Activated CD4-positive, alpha-beta T cell treated with anti-CD3 and anti-CD28 coated beads, Interleukin-2, amount 50 U/mL, for 24 hours (primary cell): ENCODE measurements around the gene GPC4.

Experiments used
- DNase-seq, 2 donors: peaks; one replicate each; pipeline ENCODE4 v3.0.0-alpha.2; 2020; ENCODE audit warnings: low read depth in 1 of 2, low spot score in 1 of 2

Gene GPC4

DNA sequence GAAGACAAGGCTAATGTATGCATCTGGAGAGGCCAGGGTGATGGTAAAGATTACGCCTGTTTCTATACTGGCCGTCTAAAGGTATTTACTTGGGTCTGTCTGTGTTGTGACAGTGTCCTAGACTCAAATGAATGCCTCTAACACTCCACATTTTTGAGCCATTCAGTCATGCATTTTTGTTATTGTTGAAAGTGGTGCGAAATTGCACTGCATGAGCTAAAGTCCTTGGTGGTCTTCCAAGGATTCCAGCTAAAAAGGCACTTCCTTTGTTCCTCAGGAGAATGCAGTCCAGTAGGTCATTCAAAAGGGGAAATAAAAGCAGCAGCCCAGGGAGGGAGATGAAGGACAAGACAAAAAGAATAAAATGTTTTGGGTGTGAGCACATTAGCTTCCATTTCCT, 3.0 kb downstream of the GPC4 start:
- no peak for DNase-seq

DNA sequence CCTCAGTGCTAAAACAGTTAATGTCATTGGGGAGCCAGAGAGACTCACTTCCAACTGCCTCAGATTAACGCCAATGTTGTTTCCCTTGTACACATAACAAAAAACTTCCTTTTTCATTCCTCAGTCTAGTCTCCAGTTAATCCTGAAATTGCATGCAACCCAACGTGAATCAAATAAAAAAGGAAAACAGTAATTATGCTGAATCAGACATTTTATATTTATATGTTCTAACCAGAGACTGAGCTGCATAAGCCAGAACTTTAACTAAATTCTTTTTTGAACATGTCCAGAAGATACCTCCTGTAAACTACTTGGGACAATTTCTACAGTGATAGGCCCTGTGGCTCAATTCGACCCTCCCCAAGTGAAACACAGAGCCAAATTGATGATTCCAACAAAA, 4.7 kb downstream of the GPC4 start:
- no peak for DNase-seq

DNA sequence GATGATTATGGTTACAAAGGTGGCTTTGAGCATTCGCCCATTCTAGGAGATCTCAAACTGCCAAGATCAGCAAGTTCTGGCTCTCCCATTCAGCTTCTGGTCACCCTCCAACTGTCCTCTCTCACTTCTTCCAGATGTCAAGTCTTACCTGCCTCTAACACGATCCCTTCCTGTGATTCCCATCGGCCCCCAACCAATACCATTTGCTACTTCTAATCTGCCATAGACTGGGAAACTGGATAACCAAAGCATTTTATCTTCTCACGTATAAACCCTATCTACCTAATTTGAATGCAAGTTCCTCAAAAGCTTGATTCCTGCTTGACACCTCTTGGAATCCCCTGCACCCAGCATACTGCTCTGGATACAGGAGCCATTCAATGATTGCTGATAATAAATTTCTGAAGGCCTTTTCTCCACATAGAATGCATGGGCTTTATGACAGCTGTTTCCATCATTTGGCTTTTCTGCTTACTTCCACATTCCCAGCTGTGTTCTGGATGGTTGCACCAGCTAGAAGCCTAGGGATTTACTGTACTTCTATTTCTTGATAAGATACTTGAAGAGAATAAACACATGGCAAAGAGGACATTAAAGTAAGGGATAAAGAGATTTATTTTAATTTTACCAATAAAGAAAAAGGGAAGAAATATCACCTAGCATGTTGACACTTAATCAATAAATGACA, 9.6 kb downstream of the GPC4 start:
- no peak for DNase-seq

DNA sequence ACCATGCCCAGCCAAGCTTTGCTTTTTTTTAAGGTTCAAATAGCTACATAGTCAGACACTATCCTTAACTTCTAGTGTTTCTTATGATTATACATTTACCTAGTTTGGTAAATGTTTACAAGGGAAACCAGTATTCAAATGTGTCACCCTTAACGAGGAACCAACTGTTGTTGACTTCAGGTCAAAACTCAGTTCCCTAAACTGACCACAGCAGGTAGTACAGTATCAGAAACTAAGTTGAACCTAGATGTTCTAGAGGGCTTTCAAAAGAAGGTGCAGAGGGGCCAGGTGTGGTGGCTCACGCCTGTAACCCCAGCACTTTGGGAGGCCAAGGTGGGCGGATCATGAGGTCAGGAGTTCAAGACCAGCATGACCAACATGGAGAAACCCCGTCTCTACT, 11.3 kb downstream of the GPC4 start:
- no peak for DNase-seq

DNA sequence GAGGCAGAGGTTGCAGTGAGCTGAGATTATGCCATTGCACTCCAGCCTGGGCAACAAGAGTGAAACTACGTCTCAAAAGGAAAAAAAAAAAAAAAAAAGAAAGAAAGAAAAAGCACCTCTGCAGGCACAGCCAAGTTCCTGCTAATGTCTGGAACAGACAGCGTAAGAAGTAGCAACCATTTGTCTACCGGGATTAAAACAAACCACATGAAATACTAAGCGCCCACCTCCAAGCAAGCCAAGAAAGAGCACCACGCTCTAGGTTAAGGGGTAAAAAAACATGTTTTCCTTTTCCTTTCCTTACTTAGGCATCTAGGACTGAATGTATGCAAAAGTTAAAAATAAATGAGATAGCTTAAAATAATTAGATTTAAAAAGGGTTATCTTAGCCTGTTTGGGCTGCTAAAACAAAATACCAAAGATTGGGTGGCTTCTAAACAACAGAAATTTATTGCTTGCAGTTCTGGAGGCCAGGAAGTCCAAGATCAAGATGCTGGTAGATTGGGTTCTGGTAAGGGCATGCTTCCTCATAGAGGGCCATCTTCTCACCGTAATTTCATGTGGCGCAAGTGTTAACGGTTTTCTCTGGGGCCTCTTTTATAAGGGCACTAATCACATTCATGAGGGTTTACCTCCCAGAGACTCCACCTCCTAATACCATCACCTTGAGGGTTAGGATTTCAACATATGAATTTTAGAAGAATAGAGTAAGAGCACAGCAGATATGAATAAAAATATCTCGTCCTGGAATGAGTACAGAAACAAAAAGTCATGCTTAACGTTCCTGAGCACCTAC, 12.3 kb downstream of the GPC4 start:
- DNase-seq, result no peak

DNA sequence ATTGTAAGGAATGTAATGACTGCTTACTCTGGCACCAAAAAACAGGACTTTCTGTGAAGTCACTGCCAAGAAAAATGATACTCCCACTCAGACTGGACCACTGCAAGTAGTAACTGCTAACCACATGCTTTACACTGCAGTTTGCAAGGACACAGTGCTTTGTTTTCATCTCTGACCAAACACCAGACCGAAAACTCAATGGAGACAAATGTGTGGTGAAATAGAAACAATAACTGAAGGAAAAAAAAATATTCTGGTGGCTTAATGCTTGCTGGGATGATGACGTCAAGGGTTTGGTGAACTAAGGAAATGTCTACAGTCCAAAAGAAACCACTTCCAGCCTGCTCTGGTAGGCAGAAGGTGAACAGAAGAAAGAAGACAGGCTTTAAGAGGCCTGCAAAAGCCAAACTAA, 13.2 kb downstream of the GPC4 start:
- DNase-seq, result no peak

DNA sequence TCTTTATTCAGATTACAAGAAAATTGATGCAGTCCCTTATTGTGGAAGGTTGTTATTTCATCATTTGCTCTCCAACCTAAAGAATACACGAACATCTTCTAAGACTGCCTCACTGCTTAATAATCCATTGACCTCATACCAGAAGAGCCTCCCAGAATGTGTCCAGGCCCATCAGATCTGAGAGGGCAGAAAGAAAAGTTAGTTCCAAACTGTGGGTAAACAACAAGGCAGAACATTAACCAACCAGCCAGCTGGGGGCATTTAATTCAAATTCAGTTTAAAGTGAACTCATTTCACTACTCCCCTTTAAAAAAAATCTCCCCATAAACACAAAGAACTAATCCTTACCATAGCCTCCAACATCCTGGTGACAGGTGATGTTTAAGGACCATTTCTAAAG, 13.8 kb downstream of the GPC4 start:
- DNase-seq, result no peak

DNA sequence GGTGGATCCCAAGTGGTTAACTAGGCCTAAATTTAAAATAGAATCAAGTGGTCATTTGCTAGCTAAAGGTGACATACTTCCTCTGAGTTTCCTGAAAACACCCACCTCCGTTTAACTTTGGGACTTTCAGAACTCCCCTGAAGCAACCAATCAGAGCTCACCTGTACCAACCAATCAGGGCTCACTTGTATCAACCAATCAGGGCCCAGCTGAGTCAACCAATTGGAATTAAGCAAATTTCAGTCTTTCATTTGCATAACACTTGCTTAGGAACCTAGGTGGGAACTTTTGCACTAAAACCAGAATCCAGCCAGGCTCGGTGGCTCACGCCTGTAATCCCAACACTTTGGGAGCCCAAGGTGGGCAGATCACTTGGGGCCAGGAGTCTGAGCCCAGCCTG, 15.9 kb downstream of the GPC4 start:
- no peak for DNase-seq

DNA sequence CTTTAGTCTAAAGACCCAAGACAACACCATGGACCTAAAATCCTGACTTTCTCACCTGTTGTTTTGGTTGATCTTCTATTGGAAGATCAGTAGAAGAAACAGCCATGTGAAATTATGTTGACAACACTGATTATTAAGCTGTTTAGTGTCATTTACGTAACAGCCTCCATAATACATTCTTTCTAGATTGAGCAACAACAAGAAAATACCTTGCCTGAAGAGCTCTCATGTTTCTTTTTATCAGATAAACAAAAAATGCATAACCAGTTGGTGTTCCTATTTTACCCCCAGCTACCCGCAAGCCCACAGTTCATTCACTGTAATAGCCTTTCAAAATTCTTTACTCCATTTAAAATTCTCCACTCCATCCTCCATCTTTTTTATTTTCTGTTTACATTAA, 20.5 kb downstream of the GPC4 start:
- DNase-seq, result no peak

DNA sequence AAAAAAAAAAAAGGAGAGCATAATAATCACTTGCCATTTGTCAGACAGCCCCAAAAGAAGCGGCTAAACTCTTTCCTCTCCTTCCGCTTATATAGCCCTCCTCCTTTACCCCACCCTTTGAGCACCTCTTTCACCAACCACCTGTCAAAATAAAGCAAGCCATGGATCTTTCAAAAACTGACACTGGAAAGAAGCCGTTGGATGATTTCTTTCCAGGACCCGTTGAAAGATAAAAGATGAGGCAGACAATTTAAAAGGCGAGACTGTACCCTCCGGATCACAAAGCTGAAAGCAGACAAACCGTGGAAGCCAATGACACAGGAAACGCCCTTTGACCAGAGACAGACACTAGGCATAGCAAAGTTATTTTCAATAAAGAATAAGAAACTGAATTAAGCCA, 22.6 kb downstream of the GPC4 start:
- no peak for DNase-seq

DNA sequence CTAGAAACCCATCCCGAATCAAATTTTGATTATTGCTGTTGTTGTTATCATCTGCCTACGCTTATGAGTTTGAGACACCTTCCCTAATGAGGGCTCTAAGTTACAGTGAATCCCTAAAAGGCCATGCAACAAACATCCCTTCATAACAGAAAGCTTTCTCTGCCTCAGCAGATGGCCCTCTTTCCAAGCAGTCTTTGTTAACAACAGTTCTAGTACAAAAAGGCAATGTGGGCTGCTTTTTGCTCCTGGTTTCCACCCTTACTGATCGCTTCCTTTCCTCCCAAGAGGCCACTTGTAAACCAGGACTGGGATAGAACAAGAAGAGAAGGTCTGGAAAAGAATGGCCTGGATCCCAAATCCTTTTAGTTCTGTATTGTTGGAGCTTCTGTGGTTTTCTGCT, 24.2 kb downstream of the GPC4 start:
- no peak for DNase-seq

DNA sequence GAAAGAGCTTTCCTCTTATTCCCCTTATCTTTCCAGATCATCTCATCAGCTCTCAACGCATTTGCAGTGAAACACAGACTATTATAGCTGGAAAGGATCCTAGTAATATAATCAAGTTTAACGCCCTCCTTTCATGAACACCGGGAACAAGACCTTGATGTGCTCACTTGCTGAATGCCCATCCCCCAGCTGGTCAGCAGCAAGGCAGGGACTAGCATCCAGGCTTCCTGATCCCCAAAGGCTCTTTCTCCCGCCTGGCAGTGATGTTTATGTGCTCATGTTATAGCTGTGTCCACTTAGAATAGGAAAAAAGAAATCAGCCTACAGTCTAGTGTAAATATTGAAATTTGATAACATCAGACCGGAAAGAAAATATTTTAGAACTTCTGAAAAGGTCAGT, 24.6 kb downstream of the GPC4 start:
- DNase-seq, result no peak

DNA sequence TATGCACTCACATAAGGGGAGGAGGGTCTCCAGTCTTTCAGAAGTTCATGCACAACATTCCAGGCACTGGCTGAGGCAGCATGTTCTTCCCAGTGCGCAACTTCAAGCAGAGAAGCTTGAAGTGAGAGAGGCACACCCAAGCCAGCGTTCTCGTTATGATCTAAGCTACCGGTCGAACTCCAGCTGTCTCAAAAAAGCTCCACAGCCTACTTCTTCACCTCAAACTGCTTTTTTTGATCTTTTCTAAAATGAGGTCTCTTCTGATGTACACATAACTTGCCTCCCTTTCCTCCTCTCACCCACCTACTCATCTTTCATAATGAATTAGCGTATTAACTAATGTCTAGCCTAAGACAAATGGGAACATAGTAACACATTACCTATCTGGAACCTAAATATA, 25.3 kb downstream of the GPC4 start:
- DNase-seq, result no peak

DNA sequence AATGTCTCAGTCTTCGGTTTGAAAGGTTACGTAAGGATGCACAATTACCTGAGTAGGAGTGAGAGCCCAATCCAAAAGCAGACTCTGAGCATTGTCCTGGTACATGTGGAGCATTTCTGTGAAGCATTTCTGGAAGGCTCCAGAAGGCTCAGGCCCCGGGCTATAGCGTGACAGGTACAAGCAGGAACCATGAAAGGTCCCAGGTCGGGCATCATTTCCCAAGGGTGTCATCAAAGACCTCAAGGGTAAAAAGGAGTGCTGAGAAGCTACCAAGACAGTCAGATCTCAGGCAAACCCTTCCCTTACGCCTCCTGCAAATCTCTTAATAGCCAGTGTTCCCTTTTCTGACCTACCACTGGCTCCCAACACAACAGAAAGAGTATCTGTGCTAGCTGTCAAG, 30.8 kb downstream of the GPC4 start:
- no peak for DNase-seq

DNA sequence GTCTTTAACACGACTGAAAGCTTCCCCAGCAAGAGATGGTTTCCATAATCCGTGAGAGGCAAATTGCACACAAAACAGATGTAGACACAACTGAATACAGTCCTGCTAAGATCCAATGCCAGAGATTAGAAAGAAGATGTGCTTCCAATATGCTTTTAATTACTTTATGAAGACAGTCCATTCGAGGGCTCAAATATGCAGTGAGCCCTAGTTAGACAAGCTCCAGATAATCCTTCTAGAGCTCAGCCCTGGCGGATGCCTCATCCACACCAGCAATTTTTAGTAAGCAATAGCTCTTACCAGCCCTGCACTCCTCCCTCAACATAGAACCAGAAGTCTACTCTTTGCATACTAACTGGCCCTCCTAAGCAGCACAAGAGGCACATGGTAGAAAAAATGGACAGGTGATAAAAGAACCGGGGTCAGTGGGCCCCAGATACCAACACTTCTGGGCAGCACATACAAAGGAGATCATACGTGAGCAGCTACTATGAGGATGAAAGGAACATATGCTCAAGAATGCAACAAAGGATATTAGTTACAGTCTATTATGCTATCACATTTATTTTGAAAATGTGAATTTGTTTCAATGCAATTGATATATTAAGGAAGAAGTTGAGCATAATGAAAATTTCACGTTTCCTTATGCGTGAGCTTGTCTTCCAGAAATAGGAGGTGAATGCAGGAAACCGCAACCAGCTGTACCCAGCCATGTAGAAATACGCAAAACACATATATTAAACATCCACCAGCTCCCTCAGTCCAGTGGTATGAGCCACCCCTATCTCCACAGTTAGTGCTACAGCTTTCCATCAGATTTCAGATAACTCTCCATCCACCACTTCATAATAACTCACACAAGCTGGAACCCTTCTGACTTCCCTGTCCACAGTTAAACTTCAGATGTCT, 34.3 kb downstream of the GPC4 start:
- no peak for DNase-seq

DNA sequence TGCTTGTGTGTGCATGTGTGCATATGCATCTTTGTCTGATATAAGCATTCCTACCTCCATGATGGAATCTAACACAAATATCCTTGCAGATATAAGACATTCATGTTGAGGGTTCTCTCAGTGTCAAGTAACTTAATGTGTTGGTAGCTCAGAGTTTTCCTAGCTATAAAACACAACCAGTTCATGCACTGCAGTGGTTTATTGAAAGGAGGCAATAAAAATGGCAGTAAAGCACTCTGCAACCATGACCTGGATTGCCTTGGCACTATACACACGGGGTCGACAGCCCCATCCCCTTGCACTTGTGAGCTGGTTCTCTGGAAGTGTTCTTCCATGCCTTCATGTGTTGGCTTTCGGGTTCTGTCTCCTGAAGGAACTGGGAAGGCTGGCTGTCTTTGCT, 38.9 kb downstream of the GPC4 start:
- no peak for DNase-seq

DNA sequence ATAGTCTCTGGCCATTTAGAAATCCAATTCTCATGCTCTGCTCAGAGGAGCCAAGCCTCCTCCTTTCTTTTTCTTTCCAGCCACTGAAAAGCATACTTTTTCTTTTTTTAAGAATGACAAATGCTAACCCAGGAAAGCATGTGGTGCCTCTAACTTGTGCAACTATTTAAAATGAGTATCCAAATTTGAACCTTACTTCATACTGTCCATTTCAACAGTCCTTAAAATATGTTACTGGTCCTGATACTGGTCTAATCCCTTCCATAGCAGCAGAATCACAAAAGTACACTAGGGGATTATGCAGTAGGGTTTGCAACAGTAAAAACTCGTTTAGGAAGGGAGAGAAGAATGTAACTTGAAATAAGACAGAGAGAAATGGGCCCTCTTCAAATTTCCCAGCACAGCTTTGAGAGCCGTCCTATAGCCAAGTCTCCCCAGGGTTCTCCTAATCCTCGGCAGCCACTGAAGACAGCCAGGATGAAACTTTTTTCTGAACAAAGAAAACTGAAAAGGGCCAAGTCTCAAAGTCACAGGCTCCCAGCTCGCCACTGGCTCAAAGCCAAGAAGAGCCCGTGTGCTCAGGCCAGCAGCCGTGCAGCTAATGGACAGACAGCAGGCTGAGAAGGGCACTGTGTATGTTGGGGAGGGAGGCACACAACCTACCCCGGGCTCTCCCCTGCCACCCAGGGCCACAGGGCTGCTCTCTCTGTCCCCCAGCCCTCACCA, 39.5 kb downstream of the GPC4 start:
- DNase-seq, result no peak

DNA sequence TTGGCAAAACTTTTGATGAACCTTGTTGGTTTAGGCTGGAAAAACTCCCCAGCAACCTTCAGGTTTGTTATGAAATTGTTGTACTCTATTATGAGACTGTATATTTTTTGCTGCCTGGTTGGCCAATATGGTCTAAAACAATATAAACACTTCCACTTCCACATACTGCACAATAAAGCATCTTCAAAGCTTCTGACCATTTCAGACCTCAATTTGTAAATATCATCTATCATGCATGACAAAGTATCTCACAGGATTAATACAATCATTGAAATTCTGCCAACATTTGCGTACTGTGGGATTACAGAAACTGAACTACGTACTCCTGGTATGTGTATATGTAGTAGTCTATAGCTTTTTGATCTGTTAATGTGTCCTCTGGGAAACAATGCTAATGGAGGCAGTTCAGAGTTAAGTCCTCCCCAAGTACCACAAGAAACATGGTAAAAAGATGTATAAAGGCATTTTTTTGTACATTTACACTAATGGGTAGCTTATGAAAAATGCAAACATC, 40.4 kb downstream of the GPC4 start:
- no peak for DNase-seq

DNA sequence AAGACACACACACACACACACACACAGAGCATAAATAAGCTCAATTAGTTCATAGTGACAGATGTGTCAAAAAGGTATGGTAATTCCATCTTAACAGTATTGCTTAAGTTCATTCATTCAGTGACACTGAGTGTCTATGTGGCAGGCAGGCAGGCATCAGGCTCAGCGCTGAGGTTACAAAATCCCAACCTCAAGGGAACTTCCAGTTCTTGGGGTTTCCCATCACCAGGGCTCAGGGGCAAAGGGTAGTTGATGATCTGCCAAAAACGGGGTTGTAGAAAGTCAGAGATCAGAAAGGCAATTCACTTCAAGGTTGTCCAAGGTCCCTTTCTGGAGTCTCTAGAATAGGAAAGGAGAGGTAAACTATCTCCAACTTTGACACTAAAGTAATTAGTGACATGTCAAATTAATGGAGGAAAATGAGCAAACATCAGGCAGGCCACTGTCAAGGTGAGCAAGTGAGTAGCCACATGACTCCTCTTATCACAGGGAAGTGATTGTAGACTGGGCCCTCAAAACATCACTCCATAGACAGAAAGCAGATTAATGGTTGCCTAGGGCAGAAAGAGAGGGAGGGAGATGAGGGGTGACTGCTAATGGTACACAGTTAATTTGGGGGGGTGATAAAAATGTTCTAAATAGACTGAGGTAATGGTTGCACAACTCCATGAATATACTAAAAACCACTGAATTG, 41.8 kb downstream of the GPC4 start:
- DNase-seq, result no peak

DNA sequence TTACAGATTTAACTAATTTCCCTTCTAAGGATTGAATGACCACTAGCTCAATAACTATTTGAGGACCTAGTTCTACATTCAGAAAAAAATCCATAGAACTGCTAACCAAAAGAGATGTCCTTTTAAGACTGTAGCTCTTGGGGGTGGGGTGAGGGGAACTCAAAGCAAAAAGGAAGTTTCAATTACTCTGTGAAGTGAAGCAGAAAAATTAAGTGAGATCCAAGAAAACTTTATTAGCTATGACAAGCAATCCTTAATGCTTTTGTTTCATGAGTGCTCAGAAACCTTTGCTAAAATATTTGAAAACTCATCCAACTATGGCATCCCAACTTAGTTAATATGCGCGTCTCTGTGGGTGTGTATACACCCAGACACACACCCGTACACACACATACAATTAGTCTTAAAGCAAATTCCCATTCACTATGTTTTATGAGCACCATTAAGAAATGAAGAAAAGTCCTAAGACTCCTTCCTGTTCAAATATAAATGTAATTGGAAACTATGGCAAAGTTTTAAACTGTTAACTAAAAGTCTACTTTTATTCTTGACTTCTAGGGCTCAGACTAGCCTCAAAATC, 44.5 kb downstream of the GPC4 start:
- DNase-seq, result no peak
